Inferior parietal cortex (tissue), 1 donor: ENCODE measurements around the gene CSF1.
"Not testable (repeated sequence)": the region's sequence is repeated elsewhere in the genome, so short reads cannot be mapped to it uniquely, and the experiment has no call there.

ENCODE experiments used
- DNase-seq: peaks from one replicate; pipeline ENCODE4 v3.0.0-alpha.2; 2016; ENCODE audit errors: extremely low spot score

The CSF1 gene, protein sequence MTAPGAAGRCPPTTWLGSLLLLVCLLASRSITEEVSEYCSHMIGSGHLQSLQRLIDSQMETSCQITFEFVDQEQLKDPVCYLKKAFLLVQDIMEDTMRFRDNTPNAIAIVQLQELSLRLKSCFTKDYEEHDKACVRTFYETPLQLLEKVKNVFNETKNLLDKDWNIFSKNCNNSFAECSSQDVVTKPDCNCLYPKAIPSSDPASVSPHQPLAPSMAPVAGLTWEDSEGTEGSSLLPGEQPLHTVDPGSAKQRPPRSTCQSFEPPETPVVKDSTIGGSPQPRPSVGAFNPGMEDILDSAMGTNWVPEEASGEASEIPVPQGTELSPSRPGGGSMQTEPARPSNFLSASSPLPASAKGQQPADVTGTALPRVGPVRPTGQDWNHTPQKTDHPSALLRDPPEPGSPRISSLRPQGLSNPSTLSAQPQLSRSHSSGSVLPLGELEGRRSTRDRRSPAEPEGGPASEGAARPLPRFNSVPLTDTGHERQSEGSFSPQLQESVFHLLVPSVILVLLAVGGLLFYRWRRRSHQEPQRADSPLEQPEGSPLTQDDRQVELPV

DNA sequence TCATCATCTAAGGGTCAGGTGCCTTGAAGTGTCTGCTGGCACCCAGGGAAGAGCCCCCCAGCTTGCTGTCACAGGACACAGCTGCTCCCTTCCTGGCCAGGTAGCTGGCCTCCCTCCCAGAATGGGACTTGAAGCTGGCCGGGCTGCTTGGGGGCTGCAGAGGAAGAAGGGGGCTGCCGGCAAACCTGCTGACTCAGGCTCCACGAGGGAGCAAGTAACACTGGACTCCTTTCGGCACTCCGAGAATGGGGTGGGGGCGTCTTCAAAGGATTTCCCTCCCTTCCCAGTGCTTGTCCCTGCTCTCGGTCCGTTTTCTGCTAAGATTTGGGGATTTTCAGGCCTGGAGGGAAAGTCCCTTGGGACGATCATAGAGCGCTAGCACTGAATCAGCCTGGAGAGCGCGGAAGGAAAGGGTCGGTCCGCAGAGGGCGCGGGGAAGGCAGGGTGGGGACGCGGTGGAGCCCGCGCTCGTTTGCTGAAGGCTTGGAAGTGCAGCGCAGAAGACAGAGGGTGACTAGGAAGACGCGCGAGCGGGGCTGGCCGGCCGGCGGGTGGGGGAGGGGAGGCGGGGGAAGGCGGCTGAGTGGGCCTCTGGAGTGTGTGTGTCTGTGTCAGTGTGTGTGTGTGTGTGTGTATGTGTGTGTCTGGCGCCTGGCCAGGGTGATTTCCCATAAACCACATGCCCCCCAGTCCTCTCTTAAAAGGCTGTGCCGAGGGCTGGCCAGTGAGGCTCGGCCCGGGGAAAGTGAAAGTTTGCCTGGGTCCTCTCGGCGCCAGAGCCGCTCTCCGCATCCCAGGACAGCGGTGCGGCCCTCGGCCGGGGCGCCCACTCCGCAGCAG lies at the start of gene CSF1:
Gene CSF1 (plus strand): TSS at position 727 of the 840 bp plus-strand sequence. CDS start 175 bp downstream, outside the sequence.
- DNase-seq = peak; percentile 44

DNA sequence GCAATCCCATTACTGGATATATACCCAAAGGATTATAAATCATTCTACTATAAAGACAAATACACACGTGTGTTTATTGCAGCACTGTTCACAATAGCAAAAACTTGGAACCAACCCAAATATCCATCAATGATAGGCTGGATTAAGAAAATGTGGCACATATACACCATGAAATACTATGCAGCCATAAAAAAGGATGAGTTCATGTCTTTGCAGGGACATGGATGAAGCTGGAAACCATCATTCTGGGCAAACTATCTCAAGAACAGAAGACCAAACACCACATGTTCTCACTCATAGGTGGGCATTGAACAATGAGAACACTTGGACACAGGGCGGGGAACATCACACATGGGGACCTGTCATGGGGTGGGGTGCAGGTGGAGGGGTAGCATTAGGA lies 49.0 kb upstream of the CSF1 start:
- not testable (repeated sequence) for DNase-seq

DNA sequence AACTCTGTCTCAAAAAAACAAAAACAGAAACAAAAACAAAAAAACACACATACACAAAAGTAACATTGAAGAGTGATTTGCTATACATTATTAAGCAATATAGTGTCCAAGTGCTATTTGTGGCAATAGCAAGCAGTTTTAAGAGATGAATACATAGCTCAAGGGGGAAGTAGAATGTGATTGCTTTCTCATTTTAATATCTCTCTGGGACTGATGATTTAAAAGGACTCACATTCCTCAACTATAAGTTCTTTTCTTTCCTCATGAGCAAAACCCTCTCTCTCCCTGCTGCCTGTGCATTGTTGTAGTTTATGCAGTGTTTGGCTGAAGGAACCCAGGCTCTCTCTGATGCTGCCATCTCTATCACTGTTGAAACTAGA lies 47.0 kb upstream of the CSF1 start:
- no peak for DNase-seq

DNA sequence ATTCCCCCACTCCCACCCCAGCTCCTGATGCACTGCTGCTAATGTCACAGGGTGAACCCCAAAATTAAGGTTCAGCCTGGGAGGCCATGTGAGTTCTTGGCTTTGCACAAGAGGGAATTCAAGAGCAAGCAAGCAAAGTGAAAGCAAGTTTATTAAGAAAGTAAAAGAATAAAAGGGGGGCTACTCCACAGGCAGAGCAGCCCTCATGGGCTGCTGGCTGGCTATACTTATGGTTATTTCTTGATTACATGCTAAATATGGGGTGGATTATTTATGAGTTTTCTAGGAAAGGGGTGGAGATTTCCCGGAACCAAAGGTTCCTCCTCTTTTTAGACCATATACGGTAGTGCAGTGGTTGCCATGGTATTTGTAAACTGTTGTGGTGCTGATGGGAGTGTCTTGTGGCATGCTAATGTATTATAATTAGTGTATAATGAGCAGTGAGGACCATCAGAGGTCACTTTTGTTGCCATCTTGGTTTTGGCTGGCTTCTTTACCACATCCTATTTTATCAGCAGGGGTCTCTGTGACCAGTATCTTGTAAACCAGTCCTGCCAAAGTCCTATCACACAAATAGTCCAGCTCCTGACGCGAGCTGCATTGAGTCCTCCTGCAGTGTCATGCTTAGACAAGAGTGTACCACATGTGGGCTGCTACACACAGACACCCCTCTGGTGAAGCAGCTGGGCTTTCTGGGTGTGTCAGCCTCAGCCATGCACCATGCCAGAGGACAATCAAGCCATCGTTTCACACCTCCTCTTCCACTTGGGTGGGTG lies 46.4 kb upstream of the CSF1 start:
- no peak for DNase-seq

DNA sequence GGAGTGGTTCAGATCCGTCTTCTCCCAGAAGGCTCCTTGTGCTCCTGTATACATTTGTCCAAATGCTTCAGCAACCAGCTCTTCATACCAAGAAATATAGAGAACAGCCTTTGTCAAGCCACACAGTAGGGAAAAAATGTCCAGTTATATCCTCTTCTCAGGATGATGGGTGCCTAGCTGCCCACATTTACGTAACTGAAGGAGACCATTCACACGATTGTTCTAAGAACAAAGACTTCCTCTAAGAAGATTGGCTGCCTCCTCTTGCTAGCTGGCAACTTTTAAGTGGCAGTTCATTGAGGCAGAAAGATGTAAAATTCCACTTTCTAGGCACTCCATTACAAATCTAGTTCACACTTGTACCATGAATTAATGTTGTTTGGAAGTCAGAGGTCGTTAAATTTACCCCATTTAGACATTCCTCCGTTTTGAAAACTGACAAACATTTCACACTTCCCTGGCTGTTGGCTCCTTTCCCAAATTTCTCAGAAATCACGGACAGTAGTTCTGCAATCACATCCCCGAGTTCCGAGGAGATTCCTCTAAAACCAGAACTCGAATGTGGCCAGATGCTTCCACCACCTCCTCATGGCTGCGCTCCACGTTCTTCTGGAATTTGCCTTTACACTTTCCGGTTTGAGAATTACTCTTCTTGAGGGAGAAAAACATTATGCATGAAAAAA lies 45.6 kb upstream of the CSF1 start:
- peak; percentile 73 for DNase-seq

DNA sequence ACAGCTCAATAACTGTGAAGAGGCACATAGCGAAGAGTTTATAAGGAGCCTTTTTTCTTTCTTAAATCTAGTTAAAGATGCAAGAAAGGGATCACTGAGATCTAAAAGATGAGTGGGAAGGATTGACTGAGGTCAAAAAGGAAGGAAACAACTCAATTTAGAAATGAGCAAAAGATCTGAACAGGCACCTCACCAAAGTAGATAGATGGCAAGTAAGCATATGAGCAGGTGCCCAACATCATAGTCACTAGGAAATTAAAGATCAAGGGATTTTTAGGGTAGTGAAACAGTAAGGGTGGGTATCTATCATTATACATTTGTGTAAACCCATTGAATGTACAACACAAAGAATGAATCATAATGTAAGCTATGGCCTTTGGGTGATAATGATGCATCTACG lies 44.6 kb upstream of the CSF1 start:
- DNase-seq = no peak

DNA sequence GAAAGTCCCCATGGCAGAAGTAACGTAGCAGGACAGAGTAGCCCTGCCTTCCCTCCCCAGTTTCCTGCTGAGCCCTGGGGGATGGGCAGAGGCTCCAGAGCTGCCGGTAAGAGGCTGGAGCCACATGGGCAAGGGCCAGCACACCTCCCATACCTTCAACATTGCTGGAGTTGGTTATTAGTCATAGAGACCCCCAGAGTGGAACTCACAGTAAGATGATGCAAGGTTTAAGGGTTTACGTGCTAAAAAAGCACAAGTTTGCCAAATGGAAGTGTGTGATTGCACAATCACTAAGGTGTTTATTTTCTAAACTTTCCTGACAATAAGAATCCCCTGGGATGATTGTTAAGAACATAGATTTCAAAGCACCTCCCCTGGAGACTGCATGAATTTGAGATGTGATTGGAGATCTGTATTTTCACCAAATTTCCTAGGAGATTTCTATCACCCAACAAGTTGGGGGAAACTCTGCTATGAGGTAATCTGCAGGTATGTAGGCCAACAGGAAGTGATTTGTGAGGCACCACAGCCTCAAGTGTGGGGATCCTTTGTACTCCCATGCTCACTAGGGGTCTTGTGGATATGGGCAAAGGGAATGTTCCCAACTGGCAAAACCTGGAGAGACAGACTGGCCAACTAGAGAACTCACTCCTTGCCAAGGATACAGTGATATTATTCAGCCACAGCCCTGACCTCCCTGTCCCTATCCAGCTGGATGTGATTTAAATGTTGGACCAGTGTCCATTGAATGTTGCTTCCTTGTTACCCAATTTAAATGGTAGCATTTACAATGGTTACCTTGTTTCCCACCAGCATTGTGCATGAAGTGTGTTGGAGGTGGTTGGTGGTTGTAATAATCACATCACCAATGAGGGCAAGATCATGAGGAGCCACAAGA lies 37.1 kb upstream of the CSF1 start:
- no peak for DNase-seq

DNA sequence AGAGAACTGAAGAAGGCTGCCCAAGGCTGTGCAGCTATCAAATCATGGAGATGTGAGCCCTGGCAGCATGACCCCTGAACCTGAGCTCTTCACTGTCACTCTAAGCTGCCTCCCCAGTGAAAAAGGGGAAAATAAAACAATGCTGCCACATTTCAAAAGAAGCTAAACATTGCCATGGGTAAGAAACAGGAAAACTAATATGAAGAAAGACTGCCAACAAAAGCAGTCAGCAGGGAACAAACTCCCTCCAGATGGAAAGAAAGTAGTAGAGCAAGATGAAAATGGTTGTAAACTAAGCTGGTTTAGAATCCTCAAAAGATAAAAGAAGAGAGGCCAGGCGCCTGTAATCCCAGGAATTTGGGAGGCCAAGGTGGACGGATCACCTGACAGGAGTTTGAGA lies 36.2 kb upstream of the CSF1 start:
- no peak for DNase-seq

DNA sequence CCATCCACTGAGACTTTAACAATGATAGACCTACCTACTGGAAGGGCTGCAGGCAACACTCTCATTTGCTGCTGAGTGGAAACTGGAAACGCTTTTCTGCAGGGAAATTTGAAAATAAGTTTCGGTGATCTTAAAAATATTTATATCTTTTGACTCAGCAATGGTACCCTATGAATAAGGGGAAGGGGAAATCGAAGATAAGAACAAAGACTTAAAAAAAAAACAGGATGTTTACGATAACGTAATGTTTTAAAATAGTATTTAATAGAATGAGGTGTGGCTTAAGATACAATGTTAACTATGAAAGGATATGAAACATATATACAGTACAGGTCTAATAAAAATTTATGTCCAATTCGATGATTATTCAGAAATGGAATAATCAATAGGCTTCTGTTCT lies 34.8 kb upstream of the CSF1 start:
- no peak for DNase-seq

DNA sequence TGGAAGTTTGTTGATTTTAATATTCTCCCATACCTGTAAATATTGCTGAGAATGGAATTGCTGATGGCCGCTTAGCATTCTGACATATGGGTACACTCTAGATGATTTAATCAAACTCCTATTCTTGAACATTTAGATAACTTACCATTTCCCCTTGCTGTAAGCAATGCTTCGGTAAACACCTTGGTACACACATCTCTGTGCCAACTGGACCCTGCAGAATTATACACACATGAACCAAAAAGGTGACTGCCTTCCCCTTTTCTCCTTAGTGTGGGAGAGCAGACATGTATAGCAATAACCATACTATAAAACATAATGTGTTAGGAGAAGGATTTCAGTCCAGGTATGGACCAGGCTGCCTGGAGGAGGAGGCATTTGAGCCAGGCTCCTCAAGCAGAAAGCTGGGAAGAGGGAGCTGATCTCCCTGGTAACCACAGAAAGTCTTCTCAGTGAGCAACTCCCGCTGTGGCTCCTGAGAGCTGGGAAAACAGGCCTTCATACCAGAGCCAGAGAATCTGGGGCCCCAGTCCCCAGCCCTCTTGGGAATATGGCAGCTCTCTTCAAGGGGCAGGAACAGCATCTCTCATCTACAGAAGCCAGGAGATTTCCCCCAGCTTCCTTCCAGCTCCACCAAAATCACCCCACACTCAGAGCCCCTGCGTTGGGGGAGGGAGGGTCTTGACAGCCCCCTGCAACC lies 33.9 kb upstream of the CSF1 start:
- no peak for DNase-seq

DNA sequence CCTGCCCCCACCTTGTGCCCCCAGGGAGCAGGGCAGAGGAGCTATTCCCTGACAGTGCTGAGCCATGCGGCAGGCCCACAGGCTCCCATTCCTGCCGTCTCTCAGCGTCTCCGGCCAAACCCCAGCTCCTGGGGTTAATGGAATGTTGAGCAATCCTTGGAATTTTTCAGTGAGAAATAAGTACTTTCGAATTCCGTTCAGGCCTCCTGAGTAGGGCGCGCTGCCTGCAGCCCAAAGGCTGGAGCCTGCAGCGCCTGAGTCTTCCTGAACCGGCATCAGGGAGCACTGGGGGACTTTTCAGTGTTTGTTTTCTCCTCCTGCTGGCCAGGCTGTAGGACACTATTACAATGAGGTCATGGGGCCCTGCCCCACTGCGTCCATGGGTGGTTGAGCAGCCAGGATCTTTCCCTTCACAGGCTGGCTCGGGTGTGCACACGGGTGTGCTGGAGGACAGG lies 33.3 kb upstream of the CSF1 start:
- peak; percentile 54 for DNase-seq

DNA sequence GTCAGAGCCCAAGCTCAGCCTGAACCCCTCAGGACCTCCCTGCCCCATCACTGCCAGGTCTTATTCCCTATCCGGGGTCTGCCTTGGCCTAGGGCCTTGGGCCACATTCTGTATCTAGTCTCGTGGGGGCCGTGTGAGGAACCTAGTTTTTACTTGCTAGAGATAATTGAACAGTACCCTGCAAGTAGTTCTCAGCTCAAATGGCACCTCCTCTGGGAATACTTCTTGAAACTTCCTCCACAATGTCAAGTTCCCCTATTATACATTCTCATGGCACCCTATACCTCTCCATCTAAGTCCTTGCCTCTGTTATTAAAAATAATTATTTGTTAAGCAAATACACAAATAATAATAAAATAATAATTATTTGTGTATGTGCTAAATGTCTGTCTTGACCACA lies 32.9 kb upstream of the CSF1 start:
- DNase-seq = no peak

DNA sequence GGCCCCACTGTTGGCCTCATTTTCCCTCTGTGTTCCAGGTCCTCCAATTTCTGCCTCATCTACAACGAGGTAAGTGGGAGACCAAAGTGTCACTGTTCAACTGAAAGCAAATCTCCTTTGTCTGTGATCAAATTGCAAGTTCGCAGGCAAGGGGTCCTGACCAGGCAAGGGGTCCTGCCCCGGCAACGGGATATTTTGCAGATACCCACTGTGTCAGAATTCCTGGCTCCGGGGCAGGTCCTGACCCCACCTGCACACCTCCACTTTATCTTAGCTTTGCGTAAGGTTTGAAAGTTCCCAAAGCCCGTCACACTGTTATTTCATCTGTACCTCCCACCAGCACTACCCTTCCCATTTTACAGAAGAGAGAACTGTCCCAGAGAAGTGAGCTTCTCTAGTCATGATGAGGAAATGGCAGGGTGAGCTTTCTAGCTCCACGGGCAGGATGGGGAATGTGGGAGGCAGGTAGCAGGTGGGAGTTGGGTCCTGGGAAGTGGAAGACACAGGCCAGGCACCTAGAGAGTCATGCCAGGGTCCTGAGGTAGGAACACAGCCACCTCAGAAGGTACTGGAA lies 32.0 kb upstream of the CSF1 start:
- no peak for DNase-seq

DNA sequence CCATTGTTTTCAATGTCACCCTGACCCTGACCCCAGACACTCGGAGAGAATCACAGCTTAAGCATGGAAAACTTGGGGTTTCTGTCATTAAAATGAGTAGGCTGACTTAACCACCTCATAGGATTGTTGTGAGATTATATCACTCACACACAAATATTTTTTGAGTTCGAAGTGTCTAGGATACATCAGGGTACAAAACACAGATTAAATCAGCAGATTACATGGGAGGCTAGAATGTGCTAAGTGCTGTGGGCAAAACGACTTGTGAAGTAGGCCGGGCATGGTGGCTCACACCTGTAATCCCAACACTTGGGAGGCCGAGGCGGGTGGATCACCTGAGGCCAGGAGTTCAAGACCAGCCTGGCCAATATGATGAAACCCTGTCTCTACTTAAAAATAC lies 31.3 kb upstream of the CSF1 start:
- DNase-seq = not testable (repeated sequence)

DNA sequence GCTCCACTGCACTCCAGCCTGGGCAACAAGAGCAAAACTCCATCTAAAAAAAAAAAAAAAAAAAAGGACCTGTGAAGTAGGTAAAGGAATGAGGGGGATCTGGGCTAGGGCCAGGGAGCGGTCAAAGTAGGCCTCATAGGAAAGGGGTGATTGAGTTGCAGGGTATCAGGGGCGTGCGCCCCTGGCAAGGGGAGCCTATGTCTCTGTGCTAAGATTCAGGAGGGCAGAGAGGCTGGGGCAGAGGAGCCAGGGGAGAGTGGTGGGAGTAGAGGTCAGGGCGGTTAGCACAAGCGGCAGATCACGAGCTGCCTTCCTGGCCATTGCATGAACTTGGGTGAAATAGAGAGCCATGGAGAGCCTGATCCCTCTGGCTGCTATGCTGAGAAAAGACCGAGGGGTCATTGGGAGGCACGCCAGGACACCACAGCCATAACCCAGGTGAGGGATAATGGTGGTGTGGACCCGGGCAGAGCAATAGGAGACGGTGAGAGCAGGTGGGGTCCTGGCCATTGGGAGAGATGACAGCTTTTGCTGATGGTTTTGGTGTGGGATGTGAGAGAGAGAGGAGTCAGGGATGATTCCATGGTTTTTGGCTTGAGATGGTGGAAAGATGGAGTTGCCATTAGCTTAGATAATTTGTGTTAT lies 30.6 kb upstream of the CSF1 start:
- DNase-seq = no peak

DNA sequence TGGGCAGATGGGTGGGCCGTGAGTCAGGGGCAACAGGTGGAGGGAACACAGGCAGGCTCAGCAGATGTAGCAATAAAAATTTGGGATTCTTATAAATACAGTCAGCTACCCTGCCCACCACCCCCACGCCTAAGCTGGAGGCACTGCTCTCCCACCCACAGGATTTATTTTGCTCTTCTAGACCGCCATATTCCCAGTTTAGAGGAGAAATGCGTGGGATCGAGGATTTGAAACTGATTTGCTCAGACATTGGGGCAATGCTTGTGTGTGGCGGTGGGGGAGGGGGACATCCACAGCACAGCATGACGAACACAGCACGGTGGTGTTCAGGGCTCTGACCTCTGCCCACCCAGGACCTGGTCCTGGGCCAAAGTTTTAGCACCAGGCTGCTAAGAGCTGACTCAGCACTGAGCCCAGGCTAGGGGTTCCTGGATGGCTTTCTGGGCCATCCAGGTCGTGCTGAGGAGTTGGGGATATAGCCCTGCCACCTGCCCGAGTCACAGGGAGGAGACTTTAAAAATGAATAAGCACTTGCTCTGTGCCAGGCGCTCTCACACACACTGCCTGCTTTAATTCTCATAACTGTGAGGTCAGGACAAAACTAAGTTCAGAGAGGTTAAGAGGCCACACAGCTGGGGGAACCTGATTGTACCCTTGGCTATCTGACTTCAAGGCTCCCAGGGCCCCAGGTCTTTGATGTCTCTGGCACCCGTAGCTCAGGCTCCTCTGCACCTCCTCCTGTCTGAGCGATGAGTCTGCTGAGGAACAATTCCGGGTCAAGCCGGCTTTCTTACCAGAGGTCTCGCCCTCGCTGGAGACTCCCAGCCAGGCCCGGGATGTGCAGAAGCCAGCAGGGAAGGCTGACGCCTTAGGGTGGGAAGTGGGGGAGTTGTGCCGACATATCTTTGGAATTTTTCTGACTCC lies 29.4 kb upstream of the CSF1 start:
- no peak for DNase-seq

DNA sequence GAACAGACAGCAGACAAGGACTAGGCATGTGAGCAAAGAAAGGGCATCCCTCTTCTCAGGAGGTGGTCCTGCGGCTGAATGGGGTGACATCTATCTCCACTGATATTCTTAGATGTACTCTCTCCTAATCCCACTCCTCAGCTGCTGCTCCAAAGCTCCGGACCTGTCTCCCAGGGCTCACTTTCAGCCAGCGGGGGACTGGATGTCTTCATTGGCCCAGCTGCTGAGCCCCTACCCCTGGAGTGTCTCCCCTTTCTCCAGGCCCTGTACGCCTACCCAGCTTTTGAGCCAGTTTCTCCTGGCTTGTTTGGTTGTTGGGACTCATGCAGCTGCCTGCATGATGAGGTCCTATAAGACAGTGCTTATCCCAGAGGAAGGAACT lies 28.8 kb upstream of the CSF1 start:
- no peak for DNase-seq
